NK-92 (cell line): ENCODE data around the gene MEOX1.
"Not testable (repeated sequence)": the region's sequence is repeated elsewhere in the genome, so short reads cannot be mapped to it uniquely, and the experiment has no call there.

Experiments used
- DNase-seq: peaks from one replicate; lab custom pipeline; 2025; ENCODE audit not compliant: unreplicated experiment; lab: John Stamatoyannopoulos, UW

The MEOX1 gene

GRCh38 chr17:43661699-43662412, at the start of gene MEOX1:
TSS of gene MEOX1 (minus strand) at chr17:43661922. CDS start at chr17:43661534, 388 bp downstream.
- no peak for DNase-seq

GRCh38 chr17:43710101-43710500, 48.4 kb upstream of the MEOX1 start:
- no peak for DNase-seq

GRCh38 chr17:43709210-43709609, 47.5 kb upstream of the MEOX1 start:
- DNase-seq: no peak

GRCh38 chr17:43707184-43707583, 45.5 kb upstream of the MEOX1 start:
- DNase-seq: no peak

GRCh38 chr17:43706235-43706634, 44.5 kb upstream of the MEOX1 start:
- no peak for DNase-seq

- DNase-seq: no peak
Measured at GRCh38 chr17:43703630-43704029, 41.9 kb upstream of the MEOX1 start.

GRCh38 chr17:43702637-43703036, 40.9 kb upstream of the MEOX1 start:
- DNase-seq: no peak

GRCh38 chr17:43701318-43701743, 39.6 kb upstream of the MEOX1 start:
- DNase-seq: no peak

- DNase-seq: no peak
Measured at GRCh38 chr17:43699438-43699756, 37.7 kb upstream of the MEOX1 start.

GRCh38 chr17:43698678-43699437, 37.1 kb upstream of the MEOX1 start:
- DNase-seq: no peak

- DNase-seq: no peak
Measured at GRCh38 chr17:43697937-43698336, 36.2 kb upstream of the MEOX1 start.

GRCh38 chr17:43696891-43697290, 35.2 kb upstream of the MEOX1 start:
- DNase-seq: no peak

- DNase-seq: no peak
Measured at GRCh38 chr17:43695970-43696865, 34.5 kb upstream of the MEOX1 start.

- DNase-seq: no peak
Measured at GRCh38 chr17:43694081-43694870, 32.6 kb upstream of the MEOX1 start.

- DNase-seq: no peak
Measured at GRCh38 chr17:43691317-43691693, 29.6 kb upstream of the MEOX1 start.

GRCh38 chr17:43690624-43691316, 29.0 kb upstream of the MEOX1 start:
- no peak for DNase-seq

GRCh38 chr17:43689814-43690213, 28.1 kb upstream of the MEOX1 start:
- no peak for DNase-seq

- DNase-seq: no peak
Measured at GRCh38 chr17:43689131-43689530, 27.4 kb upstream of the MEOX1 start.

- DNase-seq: not testable (repeated sequence)
Measured at GRCh38 chr17:43686957-43687356, 25.2 kb upstream of the MEOX1 start.

GRCh38 chr17:43683928-43684653, 22.4 kb upstream of the MEOX1 start:
- no peak for DNase-seq
